RWPE2 (cell line): ENCODE measurements around the gene TACR2.

Experiments
- ATAC-seq: fragments of 200-7000 bp; cut with Tn5 transposase; 3 replicates; pipeline ENCODE4 v1.9.1; 2021; ENCODE audit warnings: low read depth
- DNase-seq: peaks from one replicate; pipeline ENCODE4 v3.0.0-alpha.2; 2020; ENCODE audit warnings: low spot score
- H3K27ac ChIP-seq: fragments of 450-650 bp; 2 replicates; pipeline ENCODE4 v1.5.1; 2017; ENCODE audit warnings: mild to moderate bottlenecking; ENCODE audit not compliant: poor library complexity, severe bottlenecking
- H3K27me3 ChIP-seq: fragments of 250-450 bp; sonication (Bioruptor Pico); 2 replicates; pipeline ENCODE4 v1.5.1; 2021; ENCODE audit warnings: mild to moderate bottlenecking, moderate library complexity; ENCODE audit not compliant: insufficient read depth, poor library complexity, severe bottlenecking
- H3K36me3 ChIP-seq: fragments of 250-450 bp; sonication (Bioruptor Pico); 2 replicates; pipeline ENCODE4 v1.5.1; 2020; ENCODE audit warnings: low read depth, mild to moderate bottlenecking, moderate library complexity
- H3K4me1 ChIP-seq: fragments of 250-450 bp; sonication (Bioruptor Pico); 2 replicates; pipeline ENCODE4 v1.5.1; 2021; ENCODE audit warnings: mild to moderate bottlenecking, moderate library complexity; ENCODE audit not compliant: insufficient read depth, poor library complexity, severe bottlenecking
- H3K4me3 ChIP-seq: fragments of 250-450 bp; sonication (Bioruptor Pico); 2 replicates; pipeline ENCODE4 v1.5.1; 2021; ENCODE audit warnings: mild to moderate bottlenecking, moderate library complexity; ENCODE audit not compliant: severe bottlenecking
- H3K9me3 ChIP-seq: fragments of 250-450 bp; sonication (Bioruptor Pico); 2 replicates; pipeline ENCODE4 v1.5.1; 2021; ENCODE audit warnings: mild to moderate bottlenecking, moderate library complexity; ENCODE audit not compliant: severe bottlenecking
- CTCF ChIP-seq: fragments of 450-650 bp; IDR thresholded peaks from one replicate; pipeline ENCODE4 v1.5.1; 2017; ENCODE audit warnings: mild to moderate bottlenecking, moderate library complexity; ENCODE audit not compliant: poor library complexity, severe bottlenecking

Gene TACR2

GRCh38 chr10:69403519-69403918 is 13.2 kb downstream of the TACR2 start:
- ATAC-seq (no peak), DNase-seq (no peak)
- no peak overlapping the region for H3K27ac ChIP-seq

GRCh38 chr10:69403066-69403465 is 13.7 kb downstream of the TACR2 start:
- DNase-seq: no peak
- Histone ChIP-seq H3K4me3 (no peak overlapping the region), H3K4me1 (peaks cover 8% of the 10 kb centered on the region), H3K9me3 (no peaks in the 10 kb centered on the region), H3K36me3 (peaks cover 36% of the 10 kb centered on the region), H3K27ac (no peak overlapping the region), H3K27me3 (no peaks in the 10 kb centered on the region)
- TF ChIP-seq CTCF: no peak
- no peak for ATAC-seq

More at GRCh38 chr10:69403519-69403918, 13.2 kb downstream of the TACR2 start:
- Histone ChIP-seq H3K9me3 (no peaks in the 10 kb centered on the region), H3K4me3 (no peak overlapping the region), H3K27me3 (no peaks in the 10 kb centered on the region), H3K36me3 (peaks cover 31% of the 10 kb centered on the region), H3K4me1 (peaks cover 11% of the 10 kb centered on the region)
- no peak for TF ChIP-seq CTCF

- Histone ChIP-seq H3K27me3 (no peaks in the 10 kb centered on the region), H3K27ac (no peak overlapping the region), H3K36me3 (peaks cover 42% of the 10 kb centered on the region), H3K9me3 (no peaks in the 10 kb centered on the region), H3K4me1 (peaks cover 8% of the 10 kb centered on the region), H3K4me3 (no peak overlapping the region)
- TF ChIP-seq CTCF: no peak
- ATAC-seq (no peak), DNase-seq (no peak)
Observed at GRCh38 chr10:69402386-69402785, 14.3 kb downstream of the TACR2 start.

- H3K36me3 ChIP-seq: peaks cover 52% of the 10 kb centered on the region
- H3K9me3 ChIP-seq: no peaks in the 10 kb centered on the region
- no peak for ATAC-seq
Observed at GRCh38 chr10:69401416-69401815, 15.3 kb downstream of the TACR2 start.

More at GRCh38 chr10:69401416-69401815, 15.3 kb downstream of the TACR2 start:
- no peak for DNase-seq
- no peak overlapping the region for H3K4me3 ChIP-seq
- no peak for TF ChIP-seq CTCF
- H3K4me1 ChIP-seq: peaks cover 2% of the 10 kb centered on the region
- no peak overlapping the region for H3K27ac ChIP-seq
- no peaks in the 10 kb centered on the region for H3K27me3 ChIP-seq
